GM12878 (cell line): ENCODE results near the gene ERG. TPM values are rescaled to one million over a fixed set of nuclear protein-coding genes. Genes with fewer than 3 reads are reported as not detected.

Experiments used
- ATAC-seq: fragments of 200-7000 bp; cut with Tn5 transposase; 3 replicates; pipeline ENCODE4 v1.9.1; 2020; ENCODE audit warnings: mild to moderate bottlenecking, moderate library complexity
- BruUV-seq: library from RNA; stranded (reverse); fragments of 400-500 nt; replicated peaks from 2 replicates; lab custom pipeline; 2021; lab: Mats Ljungman, UMichigan
- CTCF ChIA-PET: fragments of 300-600 bp; sonication (Branson Sonifier 250); formaldehyde crosslinking; extraction: SDS; loops from one replicate; lab custom pipeline; 2021; ENCODE audit warnings: inconsistent platforms; lab: Yijun Ruan, JAX
- POLR2A ChIA-PET: fragments of 350-600 bp; formaldehyde crosslinking; extraction: SDS; loops from one replicate; lab custom pipeline; 2021; ENCODE audit warnings: inconsistent platforms; lab: Charles Lee
- RAD21 ChIA-PET: fragments of 300-600 bp; sonication (Branson Sonifier 250); formaldehyde crosslinking; loops from one replicate; lab custom pipeline; 2023; ENCODE audit warnings: antibody characterized with exemption; ENCODE audit not compliant: unreplicated experiment; lab: Charles Lee
- SMC1A ChIA-PET: fragments of 300-600 bp; sonication (Branson Sonifier 250); formaldehyde crosslinking; loops from one replicate; lab custom pipeline; 2023; ENCODE audit not compliant: unreplicated experiment, uncharacterized antibody; lab: Charles Lee
- DNase-seq: peaks from one replicate; pipeline ENCODE4 v3.0.0-alpha.2; 2011; ENCODE audit warnings: low read depth, low spot score
- FAIRE-seq: peaks from 3 replicates; lab custom pipeline; 2011; peaks lifted over from hg19 to GRCh38; lab: Jason Lieb, UNC
- H2AFZ ChIP-seq: 2 replicates; pipeline ENCODE4 v1.6.0; 2011; ENCODE audit warnings: low read depth, low read length, control low read depth; ENCODE audit not compliant: control insufficient read depth
- H3K27ac ChIP-seq: 2 replicates; pipeline ENCODE4 v1.5.1; 2011; ENCODE audit warnings: control low read depth; ENCODE audit not compliant: control insufficient read depth, insufficient read depth
- H3K27me3 ChIP-seq, 2 experiments: replicated peaks in 1 of 2; 2 replicates each; pipeline versions ENCODE4 v1.6.0 to v1.6.1; 2011; ENCODE audit warnings: low read length in 1 of 2; ENCODE audit not compliant: control insufficient read depth in 2 of 2, insufficient read depth in 2 of 2
- H3K36me3 ChIP-seq, 2 experiments: 2 replicates each; pipeline ENCODE4 v1.5.1; 2011; ENCODE audit warnings: low read length in 1 of 2; ENCODE audit not compliant: control insufficient read depth in 2 of 2, insufficient read depth in 2 of 2
- H3K4me1 ChIP-seq: 2 replicates; pipeline ENCODE4 v1.6.1; 2011; ENCODE audit warnings: mild to moderate bottlenecking, low read length, moderate library complexity, mixed read lengths; ENCODE audit not compliant: control insufficient read depth, insufficient read depth
- H3K4me2 ChIP-seq: 2 replicates; pipeline ENCODE4 v1.6.0; 2011; ENCODE audit warnings: control low read depth; ENCODE audit not compliant: control insufficient read depth, insufficient read depth
- H3K4me3 ChIP-seq: fragments of 200-600 bp; sonication (generic); 2 replicates; pipeline ENCODE4 v1.5.1; 2016
- H3K79me2 ChIP-seq: 2 replicates; pipeline ENCODE4 v1.6.0; 2011; ENCODE audit warnings: low read length; ENCODE audit not compliant: control insufficient read depth, insufficient read depth
- H3K9ac ChIP-seq: 2 replicates; pipeline ENCODE4 v1.8.0; 2011; ENCODE audit warnings: low read length, control low read depth, mixed read lengths; ENCODE audit not compliant: control insufficient read depth, insufficient read depth
- H3K9me3 ChIP-seq: replicated peaks from 3 replicates; pipeline ENCODE4 v1.5.1; 2011; ENCODE audit warnings: mild to moderate bottlenecking, low read length; ENCODE audit not compliant: control insufficient read depth, insufficient read depth
- H4K20me1 ChIP-seq: 2 replicates; pipeline ENCODE4 v1.6.0; 2011; ENCODE audit not compliant: control insufficient read depth, insufficient read depth
- RUNX3 ChIP-seq: IDR thresholded peaks from 2 replicates; pipeline ENCODE4 v1.6.1; 2012; ENCODE audit warnings: low read length, inconsistent platforms
- WGBS: methylation state at CpG from one replicate; pipeline ENCODE4 v1.1.6; 2016; ENCODE audit warnings: low lambda C conversion rate; ENCODE audit not compliant: insufficient replicate concordance, insufficient coverage; ENCODE audit errors: missing lambda C conversion rate; 5-methylcytosine and 5-hydroxymethylcytosine counted together
- in situ Hi-C: fragments of 300-500 bp; cut with MboI; formaldehyde crosslinking; loops from 9 replicates; pipeline ENCODE4 v1.14.3; 2018; ENCODE audit warnings: mixed read lengths
- intact Hi-C: fragments of 100-400 bp; cut with micrococcal nuclease; formaldehyde crosslinking; loops from one replicate; pipeline ENCODE4 v1.14.2; 2022; ENCODE audit not compliant: unreplicated experiment
- polyA plus RNA-seq, 11 experiments: library from polyadenylated mRNA; depleted of rRNA in 4 of 11; unstranded in 6 of 11; stranded (reverse) in 5 of 11; fragments of >200 nt; fragmentation: Nextera tagmentation in 4 of 11; fragmentation: Illumina TruSeq in 1 of 11; extraction: Ambion mirVana in 4 of 11; extraction: Trizol in 1 of 11; gene quantifications; 1 replicate in 1 of 11; 2 replicates in 10 of 11; pipeline versions ENCODE4 v1.2.1 to v1.2.3, GENCODE V29; 2011 to 2016; ENCODE audit warnings: inconsistent platforms in 2 of 11, missing spikeins in 2 of 11, low read depth in 1 of 11
- total RNA-seq, 4 experiments: library from RNA; depleted of rRNA in 3 of 4; stranded (reverse); fragments of >200 nt in 3 of 4; fragmentation: Illumina TruSeq in 1 of 4; extraction: Trizol in 1 of 4; gene quantifications; 2 replicates each; pipeline versions ENCODE4 v1.2.1 to v1.2.3, GENCODE V29; 2013 to 2021
- TF ChIP-seq, protein P1 (sequence below): fragments of 450-650 bp; IDR thresholded peaks from 2 replicates; pipeline ENCODE4 v1.6.1; 2017; ENCODE audit warnings: mild to moderate bottlenecking, moderate library complexity

Gene ERG
- total and polyA plus RNA-seq, 10 of the 15 experiments (the other 5 are each of a cell fraction or from before 2014, with no cell fraction given), result not detected

GRCh38 chr21:38520511-38520910 is 22.2 kb upstream of the ERG start:
- BruUV-seq, result no TSS peak

More at GRCh38 chr21:38520511-38520910, 22.2 kb upstream of the ERG start:
- H4K20me1 ChIP-seq, result no peaks in the 10 kb centered on the region
- H3K27ac ChIP-seq, result no peak overlapping the region
- 10% methylated on average over 9 of the region's 9 CpGs for WGBS
- ChIA-PET CTCF (no interaction called here), POLR2A (no interaction called here), SMC1A (no interaction called here), RAD21 (no interaction called here)
- ATAC-seq, result no peak
- no peak overlapping the region for H3K4me3 ChIP-seq
- no peak overlapping the region for H3K9ac ChIP-seq
- H3K4me2 ChIP-seq, result no peak overlapping the region
- H3K27me3 ChIP-seq, result no peaks in the 10 kb centered on the region
- H3K4me1 ChIP-seq, result no peaks in the 10 kb centered on the region
- in situ Hi-C loops, result no loop called here
- no peak overlapping the region for H2AFZ ChIP-seq
- intact Hi-C loops, result no loop called here
- no peak for FAIRE-seq
- H3K9me3 ChIP-seq, result no peaks in the 10 kb centered on the region
- TF ChIP-seq RUNX3, result 0 out of 2 replicates have a peak, but pooled peaks have one; percentile 6
- TF ChIP-seq, protein P1, sequence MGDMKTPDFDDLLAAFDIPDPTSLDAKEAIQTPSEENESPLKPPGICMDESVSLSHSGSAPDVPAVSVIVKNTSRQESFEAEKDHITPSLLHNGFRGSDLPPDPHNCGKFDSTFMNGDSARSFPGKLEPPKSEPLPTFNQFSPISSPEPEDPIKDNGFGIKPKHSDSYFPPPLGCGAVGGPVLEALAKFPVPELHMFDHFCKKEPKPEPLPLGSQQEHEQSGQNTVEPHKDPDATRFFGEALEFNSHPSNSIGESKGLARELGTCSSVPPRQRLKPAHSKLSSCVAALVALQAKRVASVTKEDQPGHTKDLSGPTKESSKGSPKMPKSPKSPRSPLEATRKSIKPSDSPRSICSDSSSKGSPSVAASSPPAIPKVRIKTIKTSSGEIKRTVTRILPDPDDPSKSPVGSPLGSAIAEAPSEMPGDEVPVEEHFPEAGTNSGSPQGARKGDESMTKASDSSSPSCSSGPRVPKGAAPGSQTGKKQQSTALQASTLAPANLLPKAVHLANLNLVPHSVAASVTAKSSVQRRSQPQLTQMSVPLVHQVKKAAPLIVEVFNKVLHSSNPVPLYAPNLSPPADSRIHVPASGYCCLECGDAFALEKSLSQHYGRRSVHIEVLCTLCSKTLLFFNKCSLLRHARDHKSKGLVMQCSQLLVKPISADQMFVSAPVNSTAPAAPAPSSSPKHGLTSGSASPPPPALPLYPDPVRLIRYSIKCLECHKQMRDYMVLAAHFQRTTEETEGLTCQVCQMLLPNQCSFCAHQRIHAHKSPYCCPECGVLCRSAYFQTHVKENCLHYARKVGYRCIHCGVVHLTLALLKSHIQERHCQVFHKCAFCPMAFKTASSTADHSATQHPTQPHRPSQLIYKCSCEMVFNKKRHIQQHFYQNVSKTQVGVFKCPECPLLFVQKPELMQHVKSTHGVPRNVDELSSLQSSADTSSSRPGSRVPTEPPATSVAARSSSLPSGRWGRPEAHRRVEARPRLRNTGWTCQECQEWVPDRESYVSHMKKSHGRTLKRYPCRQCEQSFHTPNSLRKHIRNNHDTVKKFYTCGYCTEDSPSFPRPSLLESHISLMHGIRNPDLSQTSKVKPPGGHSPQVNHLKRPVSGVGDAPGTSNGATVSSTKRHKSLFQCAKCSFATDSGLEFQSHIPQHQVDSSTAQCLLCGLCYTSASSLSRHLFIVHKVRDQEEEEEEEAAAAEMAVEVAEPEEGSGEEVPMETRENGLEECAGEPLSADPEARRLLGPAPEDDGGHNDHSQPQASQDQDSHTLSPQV, result no peak
- TF ChIP-seq, all 136 proteins: peak for 1
- DNase-seq, result no peak
- Histone ChIP-seq H3K36me3 (no peaks in the 10 kb centered on the region), H3K79me2 (no peaks in the 10 kb centered on the region)
